ENCODE measurements around the gene AXL.

DNA sequence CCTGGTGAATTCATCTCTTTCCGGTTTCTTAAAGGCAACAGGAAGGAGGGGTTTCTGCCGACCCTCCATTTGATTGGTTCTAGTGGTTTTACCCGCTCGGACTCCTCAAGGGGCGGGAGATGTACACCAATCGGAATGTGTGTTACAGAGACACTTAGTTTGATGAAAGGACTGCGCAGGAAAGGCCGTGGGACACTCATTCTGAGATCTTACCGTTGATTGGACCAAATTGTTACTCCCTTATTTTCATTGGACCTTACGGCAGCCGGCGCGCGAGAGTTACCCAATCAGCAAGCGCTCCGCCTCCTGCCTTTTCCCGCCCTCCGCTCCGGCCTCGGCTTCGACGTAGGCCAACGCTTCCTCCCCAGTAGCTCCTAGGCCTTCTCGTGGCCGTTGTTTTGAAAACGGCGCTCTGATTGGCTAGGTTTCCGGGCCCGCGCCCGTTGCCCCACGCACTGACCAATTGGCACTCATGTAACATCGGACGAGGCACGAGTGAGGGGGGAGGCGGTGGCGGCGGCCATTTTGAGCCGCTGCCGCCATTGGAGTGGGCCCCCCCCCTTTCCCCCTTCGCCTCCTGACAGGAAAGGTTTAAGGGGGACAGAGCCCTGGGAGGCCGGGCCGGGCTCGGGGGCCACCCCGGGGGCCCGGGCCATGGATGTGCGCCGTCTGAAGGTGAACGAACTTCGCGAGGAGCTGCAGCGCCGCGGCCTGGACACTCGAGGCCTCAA lies 45.0 kb downstream of the AXL start, which contains the start of gene HNRNPUL1:
- peak; percentile 3 for TF ChIP-seq EP300 (IDR thresholded peaks at IDR 0.05)
- peak; percentile 48 for TF ChIP-seq POLR2A (IDR thresholded peaks at IDR 0.05)
- TF ChIP-seq, protein P1, sequence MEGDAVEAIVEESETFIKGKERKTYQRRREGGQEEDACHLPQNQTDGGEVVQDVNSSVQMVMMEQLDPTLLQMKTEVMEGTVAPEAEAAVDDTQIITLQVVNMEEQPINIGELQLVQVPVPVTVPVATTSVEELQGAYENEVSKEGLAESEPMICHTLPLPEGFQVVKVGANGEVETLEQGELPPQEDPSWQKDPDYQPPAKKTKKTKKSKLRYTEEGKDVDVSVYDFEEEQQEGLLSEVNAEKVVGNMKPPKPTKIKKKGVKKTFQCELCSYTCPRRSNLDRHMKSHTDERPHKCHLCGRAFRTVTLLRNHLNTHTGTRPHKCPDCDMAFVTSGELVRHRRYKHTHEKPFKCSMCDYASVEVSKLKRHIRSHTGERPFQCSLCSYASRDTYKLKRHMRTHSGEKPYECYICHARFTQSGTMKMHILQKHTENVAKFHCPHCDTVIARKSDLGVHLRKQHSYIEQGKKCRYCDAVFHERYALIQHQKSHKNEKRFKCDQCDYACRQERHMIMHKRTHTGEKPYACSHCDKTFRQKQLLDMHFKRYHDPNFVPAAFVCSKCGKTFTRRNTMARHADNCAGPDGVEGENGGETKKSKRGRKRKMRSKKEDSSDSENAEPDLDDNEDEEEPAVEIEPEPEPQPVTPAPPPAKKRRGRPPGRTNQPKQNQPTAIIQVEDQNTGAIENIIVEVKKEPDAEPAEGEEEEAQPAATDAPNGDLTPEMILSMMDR (IDR thresholded peaks at IDR 0.05), result peak in 1 of 3 donors; percentile 56
